Ishikawa (cell line): ENCODE results near the gene ACO1.

ENCODE experiments used
- CEBPB ChIP-seq: IDR thresholded peaks from 2 replicates; pipeline ENCODE4 v1.6.1; 2012
- CREB1 ChIP-seq: IDR thresholded peaks from 2 replicates; pipeline ENCODE4 v1.6.1; 2012; ENCODE audit warnings: low read depth
- EGR1 ChIP-seq: IDR thresholded peaks from 2 replicates; pipeline ENCODE4 v1.6.1; 2012
- EP300 ChIP-seq: IDR thresholded peaks from 2 replicates; pipeline ENCODE4 v1.6.1; 2012; ENCODE audit warnings: borderline replicate concordance
- FOXM1 ChIP-seq: IDR thresholded peaks from 2 replicates; pipeline ENCODE4 v1.6.1; 2012; ENCODE audit warnings: low read depth, borderline replicate concordance
- RAD21 ChIP-seq: IDR thresholded peaks from 2 replicates; pipeline ENCODE4 v1.6.1; 2012; ENCODE audit warnings: low read depth
- TAF1 ChIP-seq: IDR thresholded peaks from 2 replicates; pipeline ENCODE4 v1.6.1; 2012; ENCODE audit warnings: low read depth, mild to moderate bottlenecking
- TCF12 ChIP-seq: IDR thresholded peaks from 2 replicates; pipeline ENCODE4 v1.6.1; 2012; ENCODE audit warnings: low read depth
- TEAD4 ChIP-seq: IDR thresholded peaks from 2 replicates; pipeline ENCODE4 v1.6.1; 2012
- USF1 ChIP-seq: IDR thresholded peaks from 2 replicates; pipeline ENCODE4 v1.6.1; 2012
- YY1 ChIP-seq: IDR thresholded peaks from 2 replicates; pipeline ENCODE4 v1.6.1; 2012; ENCODE audit warnings: low read depth
- TF ChIP-seq, protein P1 (sequence below): IDR thresholded peaks from 2 replicates; pipeline ENCODE4 v1.6.1; 2012; ENCODE audit warnings: low read depth, mild to moderate bottlenecking
- TF ChIP-seq, protein P2 (sequence below): IDR thresholded peaks from 2 replicates; pipeline ENCODE4 v1.6.1; 2012

DNA sequence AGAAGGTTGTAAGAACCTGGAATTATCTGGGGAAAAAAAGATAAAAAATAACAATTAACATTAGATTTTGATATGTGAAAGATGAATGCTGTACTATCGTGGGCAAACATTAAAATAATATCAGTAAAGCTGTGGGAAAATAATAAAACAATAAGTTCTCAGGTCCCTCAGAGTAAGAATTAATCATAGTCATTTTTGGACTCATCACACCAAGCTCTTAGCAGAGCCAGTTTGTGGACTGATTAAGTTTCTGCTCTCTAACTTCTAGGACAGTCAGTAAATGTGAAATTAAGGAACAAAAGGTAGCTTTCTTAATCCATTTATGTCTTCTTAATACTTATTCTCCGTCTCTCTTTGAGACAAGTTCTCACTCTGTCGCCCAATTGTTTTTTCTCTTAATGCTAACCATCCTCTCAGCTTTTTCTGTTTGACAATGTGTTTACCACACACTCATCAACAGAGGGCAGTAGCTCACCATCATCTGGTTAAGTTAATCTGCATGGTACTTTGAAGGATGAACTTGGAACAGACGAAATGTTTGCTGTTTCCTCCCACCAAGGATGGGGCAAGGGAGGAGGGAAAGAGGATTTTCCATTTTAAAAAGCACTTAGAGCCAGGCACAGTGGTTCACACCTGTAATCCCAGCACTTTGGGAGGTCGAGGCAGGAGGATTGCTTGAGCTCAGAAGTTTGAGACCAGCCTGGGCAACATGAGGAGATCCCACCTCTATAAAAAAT is 5.3 kb upstream of the ACO1 start:
- TF ChIP-seq, protein P1, sequence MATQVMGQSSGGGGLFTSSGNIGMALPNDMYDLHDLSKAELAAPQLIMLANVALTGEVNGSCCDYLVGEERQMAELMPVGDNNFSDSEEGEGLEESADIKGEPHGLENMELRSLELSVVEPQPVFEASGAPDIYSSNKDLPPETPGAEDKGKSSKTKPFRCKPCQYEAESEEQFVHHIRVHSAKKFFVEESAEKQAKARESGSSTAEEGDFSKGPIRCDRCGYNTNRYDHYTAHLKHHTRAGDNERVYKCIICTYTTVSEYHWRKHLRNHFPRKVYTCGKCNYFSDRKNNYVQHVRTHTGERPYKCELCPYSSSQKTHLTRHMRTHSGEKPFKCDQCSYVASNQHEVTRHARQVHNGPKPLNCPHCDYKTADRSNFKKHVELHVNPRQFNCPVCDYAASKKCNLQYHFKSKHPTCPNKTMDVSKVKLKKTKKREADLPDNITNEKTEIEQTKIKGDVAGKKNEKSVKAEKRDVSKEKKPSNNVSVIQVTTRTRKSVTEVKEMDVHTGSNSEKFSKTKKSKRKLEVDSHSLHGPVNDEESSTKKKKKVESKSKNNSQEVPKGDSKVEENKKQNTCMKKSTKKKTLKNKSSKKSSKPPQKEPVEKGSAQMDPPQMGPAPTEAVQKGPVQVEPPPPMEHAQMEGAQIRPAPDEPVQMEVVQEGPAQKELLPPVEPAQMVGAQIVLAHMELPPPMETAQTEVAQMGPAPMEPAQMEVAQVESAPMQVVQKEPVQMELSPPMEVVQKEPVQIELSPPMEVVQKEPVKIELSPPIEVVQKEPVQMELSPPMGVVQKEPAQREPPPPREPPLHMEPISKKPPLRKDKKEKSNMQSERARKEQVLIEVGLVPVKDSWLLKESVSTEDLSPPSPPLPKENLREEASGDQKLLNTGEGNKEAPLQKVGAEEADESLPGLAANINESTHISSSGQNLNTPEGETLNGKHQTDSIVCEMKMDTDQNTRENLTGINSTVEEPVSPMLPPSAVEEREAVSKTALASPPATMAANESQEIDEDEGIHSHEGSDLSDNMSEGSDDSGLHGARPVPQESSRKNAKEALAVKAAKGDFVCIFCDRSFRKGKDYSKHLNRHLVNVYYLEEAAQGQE: no peak
- TF ChIP-seq FOXM1 (no peak), USF1 (no peak), RAD21 (peak; percentile 94), CEBPB (no peak), TCF12 (no peak), TAF1 (no peak), EP300 (no peak), EGR1 (no peak), YY1 (no peak), CREB1 (no peak), TEAD4 (no peak)
- TF ChIP-seq, protein P2, sequence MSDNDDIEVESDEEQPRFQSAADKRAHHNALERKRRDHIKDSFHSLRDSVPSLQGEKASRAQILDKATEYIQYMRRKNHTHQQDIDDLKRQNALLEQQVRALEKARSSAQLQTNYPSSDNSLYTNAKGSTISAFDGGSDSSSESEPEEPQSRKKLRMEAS: no peak
